H9 (cell line): ENCODE data around the gene OLFM4. TPM values are rescaled to one million over a fixed set of nuclear protein-coding genes. Genes with fewer than 3 reads are reported as not detected.

Experiments
- DNase-seq: peaks from one replicate; pipeline ENCODE4 v3.0.0-alpha.2; 2017
- H2AFZ ChIP-seq: one replicate; pipeline ENCODE4 v1.6.1; 2013; ENCODE audit warnings: mild to moderate bottlenecking, low read length, control low read depth, moderate library complexity
- H2AK5ac ChIP-seq: 2 replicates; pipeline ENCODE4 v1.6.1; 2013; ENCODE audit warnings: low read length, control low read depth, mixed read lengths; ENCODE audit not compliant: insufficient read length
- H2BK120ac ChIP-seq: one replicate; pipeline ENCODE4 v1.6.1; 2013; ENCODE audit warnings: low read depth, mild to moderate bottlenecking, low read length, control low read depth, inconsistent platforms; ENCODE audit not compliant: poor library complexity, severe bottlenecking
- H2BK12ac ChIP-seq: 2 replicates; pipeline ENCODE4 v1.6.1; 2013; ENCODE audit warnings: low read length, control low read depth, mixed read lengths, low read depth; ENCODE audit not compliant: insufficient read length
- H2BK15ac ChIP-seq: 2 replicates; pipeline ENCODE4 v1.6.1; 2013; ENCODE audit warnings: low read depth, low read length, control low read depth
- H2BK20ac ChIP-seq: one replicate; pipeline ENCODE4 v1.6.1; 2013; ENCODE audit warnings: low read depth, mild to moderate bottlenecking, low read length, control low read depth, inconsistent platforms; ENCODE audit not compliant: poor library complexity, severe bottlenecking
- H2BK5ac ChIP-seq: 2 replicates; pipeline ENCODE4 v1.6.1; 2013; ENCODE audit warnings: low read length, control low read depth, mixed read lengths; ENCODE audit not compliant: insufficient read length
- H3K14ac ChIP-seq: 2 replicates; pipeline ENCODE4 v1.6.1; 2013; ENCODE audit warnings: low read length, control low read depth; ENCODE audit not compliant: insufficient read depth
- H3K18ac ChIP-seq: 2 replicates; pipeline ENCODE4 v1.6.1; 2013; ENCODE audit warnings: low read depth, mild to moderate bottlenecking, mixed read lengths, low read length, control low read depth; ENCODE audit not compliant: insufficient read length
- H3K23ac ChIP-seq: 2 replicates; pipeline ENCODE4 v1.6.1; 2013; ENCODE audit warnings: low read length, control low read depth, mixed read lengths, low read depth; ENCODE audit not compliant: insufficient read length
- H3K23me2 ChIP-seq: 2 replicates; pipeline ENCODE4 v1.6.1; 2013; ENCODE audit warnings: low read depth, mild to moderate bottlenecking, mixed read lengths, low read length, control low read depth; ENCODE audit not compliant: insufficient read length, poor library complexity, severe bottlenecking
- H3K27ac ChIP-seq: 2 replicates; pipeline ENCODE4 v1.5.1; 2013; ENCODE audit warnings: low read length, control low read depth, mixed read lengths, low read depth; ENCODE audit not compliant: insufficient read length
- H3K27me3 ChIP-seq: 2 replicates; pipeline ENCODE4 v1.6.1; 2013; ENCODE audit warnings: low read length, control low read depth, inconsistent platforms; ENCODE audit not compliant: insufficient read depth
- H3K4ac ChIP-seq: 2 replicates; pipeline ENCODE4 v1.6.1; 2013; ENCODE audit warnings: low read depth, mild to moderate bottlenecking, control low read depth, inconsistent platforms, low read length, moderate library complexity
- H3K4me1 ChIP-seq: 2 replicates; pipeline ENCODE4 v1.6.1; 2013; ENCODE audit warnings: low read length, control low read depth, inconsistent platforms; ENCODE audit not compliant: insufficient read depth
- H3K4me2 ChIP-seq: 2 replicates; pipeline ENCODE4 v1.6.1; 2013; ENCODE audit warnings: low read length, control low read depth, mixed read lengths; ENCODE audit not compliant: insufficient read length, insufficient read depth
- H3K56ac ChIP-seq: 2 replicates; pipeline ENCODE4 v1.6.1; 2013; ENCODE audit warnings: low read depth, mild to moderate bottlenecking, mixed read lengths, low read length, control low read depth; ENCODE audit not compliant: insufficient read length
- H3K79me1 ChIP-seq: 2 replicates; pipeline ENCODE4 v1.6.1; 2013; ENCODE audit warnings: low read depth, mild to moderate bottlenecking, moderate library complexity, low read length, control low read depth, inconsistent platforms; ENCODE audit not compliant: insufficient read depth, poor library complexity, severe bottlenecking
- H3K79me2 ChIP-seq: 2 replicates; pipeline ENCODE4 v1.6.1; 2013; ENCODE audit warnings: low read length, control low read depth, inconsistent platforms; ENCODE audit not compliant: insufficient read depth
- H3K9ac ChIP-seq: 2 replicates; pipeline ENCODE4 v1.6.1; 2013; ENCODE audit warnings: low read length, control low read depth, mixed read lengths; ENCODE audit not compliant: insufficient read length; ENCODE audit errors: extremely low read depth
- H3K9me3 ChIP-seq: one replicate; pipeline ENCODE4 v1.6.1; 2013; ENCODE audit warnings: low read depth, low read length, inconsistent platforms; ENCODE audit not compliant: control insufficient read depth
- H3T11ph ChIP-seq: one replicate; pipeline ENCODE4 v1.6.1; 2013; ENCODE audit warnings: mild to moderate bottlenecking, low read length, control low read depth, inconsistent platforms
- H4K20me1 ChIP-seq: one replicate; pipeline ENCODE4 v1.6.1; 2013; ENCODE audit not compliant: control insufficient read depth, insufficient read length, insufficient read depth
- H4K5ac ChIP-seq: 2 replicates; pipeline ENCODE4 v1.6.1; 2013; ENCODE audit warnings: low read depth, mild to moderate bottlenecking, mixed read lengths, low read length, control low read depth; ENCODE audit not compliant: insufficient read length
- H4K8ac ChIP-seq: replicated peaks from 2 replicates; pipeline ENCODE4 v1.6.1; 2013; ENCODE audit warnings: low read length, control low read depth, mixed read lengths, low read depth; ENCODE audit not compliant: insufficient read length
- H4K91ac ChIP-seq: 2 replicates; pipeline ENCODE4 v1.6.1; 2013; ENCODE audit warnings: low read depth, mild to moderate bottlenecking, moderate library complexity, mixed read lengths, low read length, control low read depth; ENCODE audit not compliant: insufficient read length
- H3K27ac Mint-ChIP-seq, 3 experiments: 2 replicates in 2 of 3; 3 replicates in 1 of 3; pipeline ENCODE4 v1.8.0; 2020 to 2021; ENCODE audit warnings: mixed read lengths in 3 of 3, mild to moderate bottlenecking in 1 of 3, moderate library complexity in 1 of 3
- H3K27me3 Mint-ChIP-seq: 2 replicates; pipeline ENCODE4 v1.8.0; 2021; ENCODE audit warnings: low read depth, mild to moderate bottlenecking, moderate library complexity, mixed read lengths
- H3K36me3 Mint-ChIP-seq, 3 experiments: 2 replicates in 2 of 3; 3 replicates in 1 of 3; pipeline ENCODE4 v1.8.0; 2020 to 2021; ENCODE audit warnings: low read depth in 3 of 3, mixed read lengths in 3 of 3; ENCODE audit not compliant: insufficient read depth in 1 of 3
- H3K4me1 Mint-ChIP-seq, 2 experiments: 2 replicates each; pipeline ENCODE4 v1.8.0; 2020; ENCODE audit warnings: mixed read lengths in 2 of 2
- H3K4me3 Mint-ChIP-seq, 2 experiments: 2 replicates in 1 of 2; 3 replicates in 1 of 2; pipeline ENCODE4 v1.8.0; 2020 to 2021; ENCODE audit warnings: mild to moderate bottlenecking in 2 of 2, mixed read lengths in 2 of 2, moderate library complexity in 1 of 2
- H3K9me3 Mint-ChIP-seq, 2 experiments: 2 replicates in 1 of 2; 3 replicates in 1 of 2; pipeline ENCODE4 v1.8.0; 2020; ENCODE audit warnings: mild to moderate bottlenecking in 2 of 2, mixed read lengths in 2 of 2, moderate library complexity in 1 of 2
- WGBS: extraction: QIAGEN DNeasy Blood & Tissue Kit; methylation state at CpG from one replicate; pipeline ENCODE4 v1.1.7; 2013; ENCODE audit warnings: missing lambda C conversion rate, low lambda C conversion rate, mixed read lengths; ENCODE audit not compliant: insufficient read length; ENCODE audit errors: extremely low coverage; 5-methylcytosine and 5-hydroxymethylcytosine counted together
- total RNA-seq: library from RNA; stranded (reverse); gene quantifications from 2 replicates; pipeline ENCODE4 v1.2.1, GENCODE V29; 2021
- TF ChIP-seq, protein P1 (sequence below): fragments of 200-600 bp; sonication (generic); conservative IDR thresholded peaks from 3 replicates; pipeline ENCODE4 v1.8.0; 2021; ENCODE audit warnings: antibody characterized with exemption, mild to moderate bottlenecking

The OLFM4 gene
- total RNA-seq, 1 experiment from 2014 or later, result not detected

DNA sequence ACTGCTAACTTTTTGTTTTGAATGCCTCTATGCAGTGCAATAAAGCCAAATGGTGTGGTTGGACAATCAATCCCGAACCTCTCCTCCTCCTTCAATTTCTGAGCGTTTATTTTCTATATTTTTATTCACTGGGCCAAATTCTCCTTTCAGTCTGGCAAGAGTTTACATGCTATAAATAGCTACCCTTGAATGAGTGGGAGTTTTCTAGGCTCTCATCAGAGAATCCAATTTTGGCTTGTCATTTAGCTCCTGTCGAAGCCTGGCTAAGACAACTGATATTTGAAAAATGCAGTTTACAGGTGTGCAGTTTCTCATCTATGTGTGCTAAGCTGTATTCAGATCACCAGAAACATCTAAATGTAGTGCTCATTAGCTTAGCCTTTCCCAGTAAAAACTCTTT lies 61.8 kb downstream of the OLFM4 start:
- no peak overlapping the region for H2BK20ac ChIP-seq
- H3K4me1 ChIP-seq, result no peaks in the 10 kb centered on the region
- H4K20me1 ChIP-seq, result no peaks in the 10 kb centered on the region
- no peak overlapping the region for H2BK15ac ChIP-seq
- H3K27ac Mint-ChIP-seq, result no peak overlapping the region
- no peak overlapping the region for H3T11ph ChIP-seq
- H3K23me2 ChIP-seq, result no peaks in the 10 kb centered on the region
- no peak overlapping the region for H2BK5ac ChIP-seq
- H3K79me1 ChIP-seq, result no peaks in the 10 kb centered on the region
- H3K27me3 Mint-ChIP-seq, result no peaks in the 10 kb centered on the region
- H3K4me2 ChIP-seq, result no peak overlapping the region
- H3K56ac ChIP-seq, result no peak overlapping the region
- H3K14ac ChIP-seq, result no peak overlapping the region
- H3K18ac ChIP-seq, result no peak overlapping the region
- H3K4me3 Mint-ChIP-seq, result no peak overlapping the region
- H3K9ac ChIP-seq, result no peak overlapping the region
- H3K9me3 ChIP-seq, result no peaks in the 10 kb centered on the region
- H3K36me3 Mint-ChIP-seq, result peaks cover 0 to 11% (median 3%) of the 10 kb centered on the region in 3 experiments; a peak in 4 of 7 replicates
- peaks cover 7 to 8% of the 10 kb centered on the region in 2 experiments for H3K4me1 Mint-ChIP-seq
- no peak for DNase-seq
- no peak overlapping the region for H3K27ac ChIP-seq
- WGBS, result no CpG with 5 or more reads among the region's 3 CpGs
- no peak overlapping the region for H3K23ac ChIP-seq
- H2AFZ ChIP-seq, result no peak overlapping the region
- TF ChIP-seq, protein P1, sequence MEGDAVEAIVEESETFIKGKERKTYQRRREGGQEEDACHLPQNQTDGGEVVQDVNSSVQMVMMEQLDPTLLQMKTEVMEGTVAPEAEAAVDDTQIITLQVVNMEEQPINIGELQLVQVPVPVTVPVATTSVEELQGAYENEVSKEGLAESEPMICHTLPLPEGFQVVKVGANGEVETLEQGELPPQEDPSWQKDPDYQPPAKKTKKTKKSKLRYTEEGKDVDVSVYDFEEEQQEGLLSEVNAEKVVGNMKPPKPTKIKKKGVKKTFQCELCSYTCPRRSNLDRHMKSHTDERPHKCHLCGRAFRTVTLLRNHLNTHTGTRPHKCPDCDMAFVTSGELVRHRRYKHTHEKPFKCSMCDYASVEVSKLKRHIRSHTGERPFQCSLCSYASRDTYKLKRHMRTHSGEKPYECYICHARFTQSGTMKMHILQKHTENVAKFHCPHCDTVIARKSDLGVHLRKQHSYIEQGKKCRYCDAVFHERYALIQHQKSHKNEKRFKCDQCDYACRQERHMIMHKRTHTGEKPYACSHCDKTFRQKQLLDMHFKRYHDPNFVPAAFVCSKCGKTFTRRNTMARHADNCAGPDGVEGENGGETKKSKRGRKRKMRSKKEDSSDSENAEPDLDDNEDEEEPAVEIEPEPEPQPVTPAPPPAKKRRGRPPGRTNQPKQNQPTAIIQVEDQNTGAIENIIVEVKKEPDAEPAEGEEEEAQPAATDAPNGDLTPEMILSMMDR, result no peak
- H2BK120ac ChIP-seq, result no peak overlapping the region
- no peaks in the 10 kb centered on the region for H3K79me2 ChIP-seq
- H4K91ac ChIP-seq, result no peak overlapping the region
- H4K5ac ChIP-seq, result no peak overlapping the region
- no peak overlapping the region for H4K8ac ChIP-seq
- H3K4ac ChIP-seq, result no peak overlapping the region
- H3K27me3 ChIP-seq, result no peaks in the 10 kb centered on the region
- no peak overlapping the region for H2BK12ac ChIP-seq
- H2AK5ac ChIP-seq, result no peak overlapping the region
- peaks cover 5 to 10% of the 10 kb centered on the region in 2 experiments for H3K9me3 Mint-ChIP-seq
